Astrocyte of the spinal cord (primary cell): ENCODE measurements around the gene MIER2.

Experiments used
- DNase-seq: peaks from one replicate; pipeline ENCODE4 v3.0.0; 2011; ENCODE audit warnings: low read depth, low spot score
- H3K4me3 ChIP-seq: 2 replicates; pipeline ENCODE4 v1.5.1; 2011; ENCODE audit warnings: low read depth, mild to moderate bottlenecking, low read length, moderate library complexity
- CTCF ChIP-seq: IDR thresholded peaks from 2 replicates; pipeline ENCODE4 v1.5.1; 2012; ENCODE audit warnings: low read depth, mild to moderate bottlenecking, low read length, inconsistent platforms
- in situ Hi-C: cut with HindIII; loops from 2 replicates; pipeline ENCODE4 v1.10.0; 2017; ENCODE audit warnings: low sequenced_read_pairs

MIER2 gene

GRCh38 chr19:330503-330902, 14.1 kb downstream of the MIER2 start:
- TF ChIP-seq CTCF = no peak
- in situ Hi-C loops = no loop called here
- DNase-seq = no peak
- no peak overlapping the region for H3K4me3 ChIP-seq

GRCh38 chr19:329876-330275, 14.7 kb downstream of the MIER2 start:
- H3K4me3 ChIP-seq = no peak overlapping the region
- in situ Hi-C loops = no loop called here
- no peak for DNase-seq
- no peak for TF ChIP-seq CTCF

GRCh38 chr19:328025-328505, 16.5 kb downstream of the MIER2 start:
- TF ChIP-seq CTCF = no peak
- DNase-seq = no peak
- H3K4me3 ChIP-seq = no peak overlapping the region
- in situ Hi-C loops = no loop called here

GRCh38 chr19:327291-328024, 17.1 kb downstream of the MIER2 start:
- in situ Hi-C loops = no loop called here

GRCh38 chr19:326871-327270, 17.7 kb downstream of the MIER2 start:
- in situ Hi-C loops = no loop called here
- TF ChIP-seq CTCF = no peak
- H3K4me3 ChIP-seq = no peak overlapping the region
- DNase-seq = no peak

More at GRCh38 chr19:327291-328024, 17.1 kb downstream of the MIER2 start:
- DNase-seq = no peak
- TF ChIP-seq CTCF = no peak
- no peak overlapping the region for H3K4me3 ChIP-seq

GRCh38 chr19:325937-326565, 18.5 kb downstream of the MIER2 start:
- no peak for DNase-seq
- in situ Hi-C loops = no loop called here
- TF ChIP-seq CTCF = no peak
- H3K4me3 ChIP-seq = no peak overlapping the region
